A673 (cell line): Measurements from ENCODE around the gene ARPP21. TPM values are rescaled to one million over a fixed set of nuclear protein-coding genes. Genes with fewer than 3 reads are reported as not detected.

Experiments used
- BruUV-seq: library from RNA; stranded (reverse); fragments of 400-500 nt; replicated peaks from 2 replicates; lab custom pipeline; 2021; lab: Mats Ljungman, UMichigan
- CTCF ChIA-PET: fragments of 300-600 bp; sonication (Branson Sonifier 250); formaldehyde crosslinking; loops from one replicate; lab custom pipeline; 2022; ENCODE audit warnings: antibody characterized with exemption; lab: Charles Lee
- POLR2A ChIA-PET: fragments of 300-600 bp; sonication (Branson Sonifier 250); formaldehyde crosslinking; loops from one replicate; lab custom pipeline; 2022; ENCODE audit warnings: antibody characterized with exemption; ENCODE audit not compliant: low non-redundant PET; lab: Charles Lee
- DNase-seq: peaks from one replicate; pipeline ENCODE4 v3.0.0-alpha.2; 2015; ENCODE audit warnings: low spot score
- H3K27ac ChIP-seq: fragments of 200-600 bp; sonication (generic); 2 replicates; pipeline ENCODE4 v1.5.1; 2016; ENCODE audit warnings: mixed run types, low read depth, mild to moderate bottlenecking, mixed read lengths, antibody characterized with exemption, low read length; ENCODE audit not compliant: poor library complexity, severe bottlenecking
- H3K27me3 ChIP-seq: fragments of 200-600 bp; sonication (generic); replicated peaks from 2 replicates; pipeline ENCODE4 v1.6.1; 2017; ENCODE audit warnings: mixed run types, low read depth, mild to moderate bottlenecking, mixed read lengths, antibody characterized with exemption, low read length; ENCODE audit not compliant: insufficient read depth, poor library complexity
- H3K36me3 ChIP-seq: fragments of 200-600 bp; sonication (generic); 2 replicates; pipeline ENCODE4 v1.6.1; 2016; ENCODE audit warnings: mixed run types, mild to moderate bottlenecking, mixed read lengths, antibody characterized with exemption, low read length; ENCODE audit not compliant: insufficient read depth, poor library complexity, severe bottlenecking
- H3K4me1 ChIP-seq: fragments of 200-600 bp; sonication (generic); 2 replicates; pipeline ENCODE4 v1.6.1; 2017; ENCODE audit warnings: mixed run types, mild to moderate bottlenecking, mixed read lengths, antibody characterized with exemption, low read length; ENCODE audit not compliant: insufficient read depth, poor library complexity, severe bottlenecking
- H3K4me3 ChIP-seq: fragments of 200-600 bp; sonication (generic); 2 replicates; pipeline ENCODE4 v1.5.1; 2016; ENCODE audit warnings: low read depth, mixed run types, mild to moderate bottlenecking, mixed read lengths, low read length; ENCODE audit not compliant: poor library complexity, severe bottlenecking
- H3K9me3 ChIP-seq: fragments of 200-600 bp; sonication (generic); 2 replicates; pipeline ENCODE4 v1.6.1; 2016; ENCODE audit warnings: mixed run types, low read depth, mild to moderate bottlenecking, mixed read lengths, antibody characterized with exemption, low read length; ENCODE audit not compliant: poor library complexity, severe bottlenecking
- CTCF ChIP-seq: fragments of 300-800, 200-600 bp; sonication (generic); conservative IDR thresholded peaks from 2 replicates; pipeline ENCODE4 v1.5.1; 2017; ENCODE audit warnings: low read depth, mild to moderate bottlenecking, antibody characterized with exemption, low read length, moderate library complexity, mixed read lengths
- EZH2 ChIP-seq: fragments of 200-600 bp; sonication (generic); IDR thresholded peaks from 2 replicates; pipeline ENCODE4 v1.6.1; 2017; ENCODE audit warnings: borderline replicate concordance, low read depth, mild to moderate bottlenecking, mixed read lengths, antibody characterized with exemption, low read length; ENCODE audit not compliant: poor library complexity, severe bottlenecking
- intact Hi-C: fragments of 100-400 bp; cut with micrococcal nuclease; formaldehyde crosslinking; loops from one replicate; pipeline ENCODE4 v1.10.0; 2022; ENCODE audit not compliant: unreplicated experiment
- total RNA-seq: library from RNA; stranded (reverse); gene quantifications from 2 replicates; pipeline ENCODE4 v1.2.3, GENCODE V29; 2021

The ARPP21 gene
- total RNA-seq, 1 experiment from 2014 or later, result not detected

GRCh38 chr3:35710554-35710953, 71.2 kb downstream of the ARPP21 start:
- no peak overlapping the region for H3K4me3 ChIP-seq
- intact Hi-C loops, result no loop called here
- no peaks in the 10 kb centered on the region for H3K9me3 ChIP-seq
- no peaks in the 10 kb centered on the region for H3K4me1 ChIP-seq
- no peaks in the 10 kb centered on the region for H3K36me3 ChIP-seq
- TF ChIP-seq EZH2 (no peak), CTCF (no peak)
- no peak overlapping the region for H3K27ac ChIP-seq
- POLR2A ChIA-PET, result no interaction called here
- H3K27me3 ChIP-seq, result no peaks in the 10 kb centered on the region
- no TSS peak for BruUV-seq
- CTCF ChIA-PET, result interaction anchor here (0.7 kb wide), 1 partner anchor 43 kb away, joined by 5 read pairs; no protein-coding TSS in a partner anchor
- DNase-seq, result no peak

- DNase-seq, result no peak
- intact Hi-C loops, result no loop called here
- BruUV-seq, result no TSS peak
- no peaks in the 10 kb centered on the region for H3K27me3 ChIP-seq
- ChIA-PET POLR2A (no interaction called here), CTCF (no interaction called here)
- no peak overlapping the region for H3K4me3 ChIP-seq
- no peaks in the 10 kb centered on the region for H3K36me3 ChIP-seq
- TF ChIP-seq CTCF, result no peak
- TF ChIP-seq EZH2, result no peak
- H3K4me1 ChIP-seq, result no peaks in the 10 kb centered on the region
- no peaks in the 10 kb centered on the region for H3K9me3 ChIP-seq
- no peak overlapping the region for H3K27ac ChIP-seq
Measured at GRCh38 chr3:35718921-35719320, 79.6 kb downstream of the ARPP21 start.

DNA sequence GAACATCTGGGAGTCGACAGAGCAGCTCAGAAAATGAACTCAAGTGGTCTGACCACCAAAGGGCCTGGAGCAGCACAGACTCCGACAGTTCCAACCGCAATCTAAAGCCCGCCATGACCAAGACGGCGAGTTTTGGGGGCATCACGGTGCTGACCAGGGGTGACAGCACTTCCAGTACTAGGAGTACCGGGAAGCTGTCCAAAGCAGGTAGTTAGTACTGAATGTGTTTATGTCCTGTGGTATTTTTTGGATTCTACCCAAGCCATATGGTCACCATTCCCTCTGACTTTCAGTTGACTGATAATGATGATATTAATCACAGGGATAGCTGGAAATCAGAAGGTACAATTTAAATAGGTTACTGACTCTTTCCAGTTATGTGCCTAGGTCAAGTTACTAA, 82.3 kb downstream of the ARPP21 start:
- no peak for DNase-seq
- ChIA-PET CTCF (no interaction called here), POLR2A (no interaction called here)
- intact Hi-C loops, result no loop called here
- Histone ChIP-seq H3K27me3 (no peaks in the 10 kb centered on the region), H3K27ac (no peak overlapping the region), H3K36me3 (no peaks in the 10 kb centered on the region), H3K4me1 (no peaks in the 10 kb centered on the region), H3K4me3 (no peak overlapping the region), H3K9me3 (no peaks in the 10 kb centered on the region)
- no TSS peak for BruUV-seq
- TF ChIP-seq EZH2 (no peak), CTCF (no peak)
